HG03565 (cell line): ENCODE measurements around the gene CEMIP2.

Source experiments
- ATAC-seq: cut with Tn5 transposase; IDR thresholded peaks from one replicate; pipeline ENCODE4 v1.9.1; 2021; ENCODE audit warnings: mild to moderate bottlenecking, moderate library complexity; ENCODE audit not compliant: unreplicated experiment

CEMIP2 gene

DNA sequence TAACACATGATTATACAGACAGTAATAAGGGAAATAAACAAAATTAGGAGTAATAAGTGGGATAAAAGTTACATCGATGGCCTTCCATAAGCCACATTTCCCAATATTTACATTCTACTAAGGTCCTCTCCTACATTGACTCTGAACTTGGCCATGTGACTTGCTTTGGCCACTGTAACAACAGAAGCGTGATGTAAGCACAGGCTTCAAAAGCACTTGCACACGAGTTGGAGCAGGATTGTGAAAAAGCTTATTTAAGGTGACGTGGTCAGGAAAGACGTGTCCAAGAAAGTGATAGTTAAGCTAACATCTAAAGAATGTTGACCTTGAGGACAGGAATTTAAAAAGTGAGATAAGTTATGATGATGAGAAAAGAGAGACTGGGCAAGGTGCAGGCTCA lies 9.8 kb upstream of the CEMIP2 start:
- no peak for ATAC-seq

GRCh38 chr9:71774920-71775319 lies 6.6 kb upstream of the CEMIP2 start:
- ATAC-seq: no peak

DNA sequence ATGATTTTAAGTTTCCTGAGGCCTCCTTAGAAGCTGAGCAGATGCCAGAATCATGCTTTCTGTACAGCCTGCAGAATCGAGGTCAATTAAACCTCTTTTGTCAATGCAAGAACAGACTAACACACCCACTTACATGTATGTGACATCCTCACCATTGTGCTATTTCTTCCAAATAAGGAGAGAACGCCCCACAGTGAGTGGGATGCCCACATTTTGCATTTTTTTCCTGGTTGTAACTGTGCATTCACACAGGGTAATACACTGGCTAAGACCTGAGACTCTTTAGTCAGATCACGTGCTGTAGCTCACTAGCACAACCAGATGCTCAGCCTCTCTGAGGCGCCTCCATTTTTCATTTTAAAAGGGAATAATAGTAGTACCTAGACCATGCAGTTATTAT lies 4.4 kb upstream of the CEMIP2 start:
- ATAC-seq: no peak

- ATAC-seq: no peak
These were observed 1.9 kb upstream of the CEMIP2 start for GRCh38 chr9:71770170-71770569.

DNA sequence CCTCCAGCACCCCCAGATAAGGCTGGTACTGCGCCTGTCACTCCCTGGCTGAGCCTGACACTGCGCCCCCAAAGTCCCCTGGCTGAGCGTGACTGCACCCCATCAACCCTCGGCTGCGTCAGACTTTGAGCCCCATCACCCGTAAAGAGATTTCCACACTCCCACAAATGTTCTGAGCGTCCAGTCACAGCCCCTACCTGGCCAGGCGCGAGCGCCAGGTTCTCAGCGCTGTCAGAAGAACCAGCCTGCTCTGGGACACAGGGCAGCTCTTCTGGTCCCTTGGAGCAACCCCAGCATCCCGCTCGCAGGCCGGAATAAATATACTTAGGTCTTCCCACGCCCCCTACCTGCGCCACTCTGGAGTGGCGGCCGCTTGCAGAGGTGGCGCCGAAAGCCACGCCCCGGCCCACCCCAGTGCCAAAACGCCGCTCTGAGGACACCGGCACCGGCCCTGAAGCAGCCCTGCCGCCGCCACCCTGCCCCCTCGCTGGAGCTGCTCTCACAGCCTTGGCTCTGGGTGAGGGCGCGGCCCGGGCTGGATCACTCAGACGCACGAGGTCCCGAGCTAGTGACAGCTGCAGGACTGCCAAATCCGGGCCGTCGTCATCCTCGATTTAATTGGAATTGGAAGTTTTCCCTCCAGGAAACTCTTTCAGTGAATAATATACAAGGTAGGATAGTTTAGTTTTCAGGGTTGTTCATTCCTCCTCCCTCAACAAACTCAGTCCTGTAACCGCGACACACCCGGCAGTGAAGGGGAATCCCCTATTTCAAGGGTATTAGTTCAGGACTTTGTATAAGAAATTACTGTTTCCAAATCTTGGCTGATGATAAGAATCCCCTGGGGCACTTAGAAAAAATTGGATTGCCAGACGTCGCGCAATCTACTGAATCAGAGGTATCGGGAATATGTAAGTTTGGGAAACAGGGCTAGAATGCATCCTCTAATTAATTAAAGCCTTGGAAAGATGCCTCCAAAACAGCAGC lies 1.2 kb upstream of the CEMIP2 start:
- peak; percentile 20 for ATAC-seq

GRCh38 chr9:71767776-71768321 lies 464 bp downstream of the CEMIP2 start:
- ATAC-seq: no peak

DNA sequence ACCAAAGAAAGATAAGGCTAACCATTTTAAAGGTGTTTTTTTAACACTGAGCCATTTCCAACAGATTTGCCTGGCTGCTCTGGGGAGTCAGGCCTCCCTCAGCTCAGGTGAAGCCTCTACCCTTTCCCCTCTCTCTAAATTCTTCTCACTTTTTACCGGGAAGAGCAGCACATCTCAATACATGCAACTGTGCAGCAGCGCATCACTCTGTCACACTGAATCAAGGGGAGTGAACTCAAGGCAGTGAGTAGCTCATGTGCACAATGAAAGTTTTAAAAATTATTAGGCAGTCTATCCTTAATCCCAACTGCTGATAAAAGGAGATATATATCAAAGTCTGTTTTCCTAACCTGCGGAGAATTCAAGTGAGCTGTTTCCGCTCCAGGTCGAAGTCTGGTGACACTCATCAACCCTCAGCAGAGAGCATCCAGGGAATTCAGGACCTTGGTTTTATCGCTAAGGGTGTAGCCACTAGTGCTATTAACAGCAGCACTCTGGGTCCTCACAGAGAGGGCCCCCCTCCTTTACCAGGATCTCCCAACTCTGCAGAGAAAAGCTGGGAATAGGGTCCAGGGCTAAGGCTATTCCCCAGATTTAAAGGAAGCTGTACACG lies 1.0 kb downstream of the CEMIP2 start:
- ATAC-seq: no peak

DNA sequence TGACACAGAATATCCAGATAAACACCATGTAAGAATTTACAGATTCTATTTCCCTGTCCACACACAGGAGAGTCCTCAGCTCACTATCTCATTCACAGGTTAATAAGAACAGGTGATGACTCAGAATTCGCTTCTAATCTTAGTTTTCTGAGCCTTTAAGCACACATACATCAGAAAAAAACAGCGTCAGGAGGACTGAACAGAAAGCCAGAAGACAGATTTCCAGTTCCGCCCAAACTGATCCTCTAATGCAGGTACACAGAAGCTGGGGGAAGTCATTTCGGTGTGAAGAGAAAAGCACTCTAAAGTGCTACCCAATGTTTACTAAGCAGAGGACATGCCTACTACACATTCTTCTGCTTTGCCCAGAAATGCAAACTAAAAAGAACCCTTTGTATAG lies 1.6 kb downstream of the CEMIP2 start:
- ATAC-seq: no peak

- no peak for ATAC-seq
These were observed 2.6 kb downstream of the CEMIP2 start for GRCh38 chr9:71765693-71766092.

DNA sequence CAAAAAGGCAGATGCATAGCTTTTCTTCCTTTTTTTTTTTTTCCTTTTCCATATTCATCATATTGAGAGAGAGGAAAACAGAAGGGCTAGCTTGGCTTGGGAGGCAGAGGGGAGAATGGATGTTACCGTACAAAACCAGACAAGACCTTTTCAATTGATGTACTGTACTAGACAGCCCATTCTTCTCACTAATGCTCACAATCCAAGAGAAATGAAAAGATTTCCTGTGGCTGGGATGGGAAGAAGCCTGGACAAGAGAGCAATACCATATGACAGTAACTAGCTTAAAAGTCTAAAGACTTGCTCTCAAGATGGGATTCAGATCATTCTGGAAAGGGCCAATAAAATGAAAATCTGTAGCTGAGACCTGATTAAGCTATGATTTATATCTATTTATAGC lies 3.4 kb downstream of the CEMIP2 start:
- ATAC-seq: no peak

- no peak for ATAC-seq
These were observed 3.9 kb downstream of the CEMIP2 start for GRCh38 chr9:71764463-71764862.

- ATAC-seq: no peak
These were observed 4.5 kb downstream of the CEMIP2 start for GRCh38 chr9:71763832-71764231.

DNA sequence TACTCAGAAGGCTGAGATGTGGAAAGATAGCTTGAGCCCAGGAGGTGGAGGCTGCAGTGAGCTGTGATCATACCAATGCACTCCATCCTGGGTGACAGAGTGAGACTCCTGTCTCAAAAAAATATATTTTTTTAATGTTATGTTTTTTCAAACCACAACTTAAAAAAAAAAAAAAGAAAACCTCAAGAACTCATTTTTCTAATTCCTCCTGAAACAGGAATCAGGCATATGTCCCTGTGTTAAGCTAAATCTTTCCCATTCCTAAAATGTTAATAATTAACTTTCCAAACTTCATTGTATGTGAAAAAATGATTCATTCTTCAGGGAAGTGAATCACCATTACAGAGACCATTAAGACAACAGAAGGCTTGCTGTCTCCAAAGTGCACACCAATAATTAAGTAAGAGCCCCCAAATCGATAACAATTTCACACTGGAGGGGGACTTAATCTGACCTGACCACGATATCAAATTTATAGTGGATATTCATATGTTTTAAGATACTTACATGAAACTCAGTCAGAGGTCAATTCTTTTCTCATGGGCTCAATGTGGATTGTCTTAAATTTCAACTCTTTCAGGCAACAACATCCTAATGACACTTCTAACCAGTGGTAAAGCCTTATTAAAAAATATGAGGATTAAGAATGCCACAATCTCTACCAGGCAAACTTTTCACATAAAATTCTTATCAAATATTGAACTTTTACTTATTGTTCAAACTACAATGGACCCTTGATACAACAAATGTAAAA lies 5.2 kb downstream of the CEMIP2 start:
- ATAC-seq: no peak

DNA sequence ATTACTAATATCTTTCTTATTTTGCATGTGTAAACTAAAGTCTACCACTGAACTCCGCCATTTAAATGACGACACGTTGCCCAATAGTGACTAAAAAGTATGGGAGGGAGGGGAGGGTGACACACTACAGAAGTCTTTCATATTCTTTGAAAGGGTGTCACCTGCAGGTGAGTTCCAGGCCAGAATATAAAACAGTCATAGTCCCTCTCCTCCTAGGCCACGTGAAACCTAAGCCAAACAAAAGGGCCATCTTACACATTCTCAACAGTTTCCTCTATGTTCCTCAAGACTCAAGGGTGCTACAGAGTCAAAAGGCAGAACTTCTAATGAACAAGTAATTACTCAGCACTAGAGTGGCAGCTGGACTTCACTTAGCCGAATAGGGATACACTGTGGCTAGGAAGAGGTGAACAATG lies 6.4 kb downstream of the CEMIP2 start:
- ATAC-seq: no peak

- ATAC-seq: no peak
These were observed 7.4 kb downstream of the CEMIP2 start for GRCh38 chr9:71760901-71761300.

- no peak for ATAC-seq
These were observed 9.5 kb downstream of the CEMIP2 start for GRCh38 chr9:71758785-71759184.

DNA sequence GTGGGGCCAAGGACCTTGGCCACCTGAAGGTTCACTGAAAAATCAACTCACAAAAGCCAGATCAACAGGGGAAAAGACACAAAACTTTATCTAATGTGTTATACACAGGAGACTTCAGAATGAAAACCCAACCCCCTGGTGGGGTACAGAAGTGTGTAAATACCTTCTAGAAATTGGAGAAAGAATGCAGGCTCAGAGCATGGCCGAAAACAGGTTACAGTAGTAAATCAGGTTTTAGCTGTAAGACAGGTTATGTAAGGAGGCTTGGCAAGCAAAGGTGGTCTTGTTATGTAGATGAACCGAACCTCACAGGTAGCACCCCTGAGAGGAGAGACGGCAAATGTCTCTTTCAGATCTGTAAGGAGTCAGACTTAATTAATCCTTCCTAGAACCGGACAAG lies 10.0 kb downstream of the CEMIP2 start:
- no peak for ATAC-seq

DNA sequence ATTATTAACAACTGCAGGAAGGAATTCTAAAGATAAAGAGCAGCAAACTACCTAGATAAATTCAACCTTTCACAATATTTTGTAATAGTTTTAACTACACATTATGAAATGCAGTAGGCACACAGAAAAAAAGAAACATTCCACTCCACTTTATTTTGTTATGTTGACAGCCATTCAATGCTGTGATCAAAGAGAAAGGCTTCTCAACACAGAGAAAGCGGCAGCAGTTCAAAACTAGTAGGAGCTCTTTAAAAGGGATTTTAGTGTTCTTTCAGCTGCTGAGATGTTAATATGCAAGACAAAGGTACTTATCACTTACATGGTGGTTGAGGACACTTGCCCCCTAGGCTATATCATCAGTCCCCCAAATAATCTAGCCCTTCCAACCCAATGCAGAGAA lies 11.6 kb downstream of the CEMIP2 start:
- ATAC-seq: no peak

DNA sequence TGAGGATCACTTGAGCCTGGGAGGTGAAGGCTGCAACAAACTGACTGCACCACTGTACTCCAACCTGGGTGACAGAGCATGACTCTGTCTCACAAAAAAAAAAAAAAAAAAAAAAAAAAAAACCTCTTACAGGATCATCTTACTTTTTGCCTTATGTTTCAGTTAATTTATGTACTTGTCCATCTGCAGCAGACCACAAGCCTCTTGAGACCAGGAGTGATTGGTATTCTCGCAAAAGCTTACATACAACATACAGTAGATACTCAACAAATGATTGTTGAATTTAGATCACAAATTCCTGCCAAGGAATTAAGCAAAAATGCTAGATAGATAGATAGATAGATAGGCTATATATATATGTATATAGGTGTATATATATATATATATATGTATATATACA lies 12.4 kb downstream of the CEMIP2 start:
- no peak for ATAC-seq

DNA sequence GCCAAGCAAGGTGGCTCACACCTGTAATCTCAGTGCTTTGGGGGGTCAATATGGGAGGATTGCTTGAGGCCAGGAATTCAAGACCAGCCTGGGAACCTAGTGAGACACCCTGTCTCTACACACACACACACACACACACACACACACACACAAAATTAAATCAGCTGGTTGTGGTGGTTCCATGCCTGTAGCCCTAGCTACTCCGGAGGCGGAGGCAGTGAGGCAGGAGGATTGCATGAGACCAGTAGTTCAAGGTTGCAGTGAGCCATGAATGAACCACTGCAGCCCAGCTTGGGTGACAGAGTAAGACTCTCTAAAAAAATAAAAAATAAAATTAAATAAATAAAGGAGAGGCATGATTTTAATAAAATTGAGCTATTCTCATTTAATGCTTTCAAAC lies 13.1 kb downstream of the CEMIP2 start:
- ATAC-seq: no peak

DNA sequence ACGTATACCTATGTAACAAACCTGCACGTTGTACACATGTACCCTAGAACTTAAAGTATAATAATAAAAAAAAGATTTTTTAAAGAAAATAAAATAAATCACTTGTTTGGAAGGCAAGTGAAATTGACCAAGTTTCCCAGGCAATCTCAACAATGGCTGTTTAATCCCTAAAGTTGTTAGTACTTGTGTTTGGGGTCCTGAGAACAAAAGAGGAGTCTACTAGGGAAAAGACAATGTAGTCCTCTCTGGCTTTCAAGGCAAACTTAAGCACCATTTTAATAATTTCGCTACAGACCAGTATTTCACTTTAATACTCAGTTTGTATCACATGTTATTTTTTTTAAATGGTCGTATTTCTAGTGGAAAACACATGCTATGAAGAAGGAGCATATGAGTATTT lies 14.2 kb downstream of the CEMIP2 start:
- no peak for ATAC-seq
